DOHH2 (cell line): ENCODE results near the gene LEFTY2.

Experiments used
- H3F3A ChIP-seq: fragments of 200-600 bp; sonication (generic), shearing (Covaris generic); 2 replicates; pipeline ENCODE4 v1.6.0; 2016; ENCODE audit warnings: antibody characterized with exemption, mild to moderate bottlenecking; ENCODE audit not compliant: control insufficient read depth, insufficient read depth
- H3K27ac ChIP-seq: fragments of 200-600 bp; sonication (generic); 2 replicates; pipeline ENCODE4 v1.5.1; 2014; ENCODE audit warnings: low read depth, mild to moderate bottlenecking, low read length, moderate library complexity
- H3K27me3 ChIP-seq: fragments of 200-600 bp; sonication (generic); 2 replicates; pipeline ENCODE4 v1.6.1; 2014; ENCODE audit warnings: mild to moderate bottlenecking, low read length, mixed read lengths; ENCODE audit not compliant: control insufficient read depth
- H3K36me3 ChIP-seq: fragments of 200-600 bp; sonication (generic); 2 replicates; pipeline ENCODE4 v1.6.1; 2014; ENCODE audit warnings: mild to moderate bottlenecking, low read length, moderate library complexity, mixed read lengths; ENCODE audit not compliant: control insufficient read depth
- H3K4me1 ChIP-seq: fragments of 200-600 bp; sonication (generic); 2 replicates; pipeline ENCODE4 v1.6.1; 2014; ENCODE audit warnings: mild to moderate bottlenecking, low read length, mixed read lengths; ENCODE audit not compliant: control insufficient read depth
- H3K4me2 ChIP-seq: fragments of 200-600 bp; sonication (generic); 2 replicates; pipeline ENCODE4 v1.6.0; 2014; ENCODE audit warnings: mild to moderate bottlenecking, low read length, moderate library complexity
- H3K4me3 ChIP-seq: fragments of 200-600 bp; sonication (generic); 2 replicates; pipeline ENCODE4 v1.5.1; 2014; ENCODE audit warnings: mild to moderate bottlenecking, low read length, mixed read lengths
- H3K79me2 ChIP-seq: fragments of 200-600 bp; sonication (generic); 2 replicates; pipeline ENCODE4 v1.6.1; 2014; ENCODE audit warnings: mild to moderate bottlenecking, low read length, mixed read lengths; ENCODE audit not compliant: control insufficient read depth
- H3K9me2 ChIP-seq: fragments of 200-600 bp; sonication (generic); replicated peaks from 2 replicates; pipeline ENCODE4 v1.6.1; 2014; ENCODE audit warnings: mild to moderate bottlenecking, low read length, mixed read lengths; ENCODE audit not compliant: control insufficient read depth
- H3K9me3 ChIP-seq: fragments of 200-600 bp; sonication (generic); 2 replicates; pipeline ENCODE4 v1.6.1; 2014; ENCODE audit warnings: antibody characterized with exemption, low read length, mixed read lengths; ENCODE audit not compliant: control insufficient read depth, insufficient read depth
- H4K20me1 ChIP-seq: fragments of 200-600 bp; sonication (generic); 2 replicates; pipeline ENCODE4 v1.6.0; 2014; ENCODE audit warnings: low read depth, mild to moderate bottlenecking, antibody characterized with exemption, low read length, moderate library complexity; ENCODE audit not compliant: control insufficient read depth, insufficient read depth
- CTCF ChIP-seq: fragments of 200-600 bp; sonication (generic); IDR thresholded peaks from one replicate; pipeline ENCODE4 v1.5.1; 2014; ENCODE audit warnings: antibody characterized with exemption, mild to moderate bottlenecking, low read depth, low read length; ENCODE audit not compliant: poor library complexity, severe bottlenecking
- EZH2phosphoT487 ChIP-seq: fragments of 200-600 bp; sonication (generic); IDR thresholded peaks from 2 replicates; pipeline ENCODE4 v1.6.1; 2017; ENCODE audit warnings: borderline replicate concordance, mild to moderate bottlenecking, antibody characterized with exemption, low read length, moderate library complexity, mixed read lengths

LEFTY2 gene

DNA sequence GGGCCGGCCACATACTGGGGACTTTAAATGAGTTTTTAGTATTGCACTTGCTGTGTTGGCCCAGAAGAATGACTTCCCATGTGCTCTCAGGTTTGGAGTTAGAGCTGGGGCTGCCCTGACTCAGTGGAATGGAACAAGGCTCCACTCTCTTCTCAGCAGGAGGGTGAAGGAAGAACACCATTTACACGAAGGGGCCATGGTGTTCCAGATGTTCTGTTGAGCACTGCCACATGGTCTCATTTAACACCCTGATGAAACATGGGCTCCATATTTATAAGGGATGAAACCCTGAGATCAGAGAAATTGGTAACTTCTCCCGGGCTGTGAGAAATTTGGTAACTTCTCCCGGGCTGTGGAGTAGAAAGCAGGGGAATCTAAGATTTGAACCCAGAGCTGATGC is 22.7 kb downstream of the LEFTY2 start:
- Histone ChIP-seq H3K9me2 (no peaks in the 10 kb centered on the region), H3K36me3 (peaks cover 55% of the 10 kb centered on the region), H3K9me3 (no peaks in the 10 kb centered on the region), H3F3A (peaks cover 3% of the 10 kb centered on the region; the same call in 1 of the 2 replicates), H3K4me2 (no peak overlapping the region), H3K4me3 (no peak overlapping the region), H3K27ac (no peak overlapping the region), H3K27me3 (no peaks in the 10 kb centered on the region), H3K79me2 (peaks cover 19% of the 10 kb centered on the region), H4K20me1 (no peaks in the 10 kb centered on the region), H3K4me1 (peaks cover 11% of the 10 kb centered on the region)
- TF ChIP-seq EZH2phosphoT487 (no peak), CTCF (no peak)

GRCh38 chr1:225917536-225917935 is 23.5 kb downstream of the LEFTY2 start:
- no peak for TF ChIP-seq CTCF
- no peak for TF ChIP-seq EZH2phosphoT487
- peaks cover 12% of the 10 kb centered on the region for H3K79me2 ChIP-seq
- no peaks in the 10 kb centered on the region for H3K9me2 ChIP-seq
- H3K27me3 ChIP-seq, result no peaks in the 10 kb centered on the region
- H3K4me1 ChIP-seq, result peaks cover 5% of the 10 kb centered on the region
- H3K9me3 ChIP-seq, result no peaks in the 10 kb centered on the region
- H3K4me3 ChIP-seq, result no peak overlapping the region
- no peak overlapping the region for H3K4me2 ChIP-seq
- H3K36me3 ChIP-seq, result peaks cover 49% of the 10 kb centered on the region
- no peak overlapping the region for H3K27ac ChIP-seq
- H4K20me1 ChIP-seq, result no peaks in the 10 kb centered on the region
- peaks cover 3% of the 10 kb centered on the region; the same call in 1 of the 2 replicates for H3F3A ChIP-seq

DNA sequence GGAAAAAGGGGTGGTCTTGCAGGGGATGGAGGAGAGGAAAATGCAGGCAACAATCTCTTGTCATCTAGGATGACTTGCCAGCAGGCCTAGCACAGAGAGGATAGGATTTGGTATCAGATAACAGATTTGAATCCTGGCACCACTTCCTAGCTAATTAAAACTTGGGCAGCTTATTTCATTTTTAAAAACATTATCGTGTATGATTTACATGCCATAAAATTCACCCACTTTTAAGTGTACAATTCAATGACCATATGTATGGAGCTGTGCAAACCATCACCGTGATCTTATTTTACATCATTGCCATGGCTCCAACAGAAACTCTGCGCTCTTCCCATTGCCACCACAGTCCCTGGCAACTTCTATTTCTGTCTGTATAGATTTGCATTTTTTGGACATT is 23.9 kb downstream of the LEFTY2 start:
- Histone ChIP-seq H3F3A (peaks cover 3% of the 10 kb centered on the region; the same call in 1 of the 2 replicates), H3K4me2 (no peak overlapping the region), H3K36me3 (peaks cover 45% of the 10 kb centered on the region), H3K4me1 (peaks cover 1% of the 10 kb centered on the region), H3K4me3 (no peak overlapping the region), H3K27me3 (no peaks in the 10 kb centered on the region), H3K79me2 (peaks cover 7% of the 10 kb centered on the region), H4K20me1 (no peaks in the 10 kb centered on the region), H3K27ac (no peak overlapping the region), H3K9me3 (no peaks in the 10 kb centered on the region), H3K9me2 (no peaks in the 10 kb centered on the region)
- TF ChIP-seq CTCF (no peak), EZH2phosphoT487 (no peak)
